ENCODE measurements around the gene NADSYN1. TPM values are rescaled to one million over a fixed set of nuclear protein-coding genes. Genes with fewer than 3 reads are reported as not detected.

The NADSYN1 gene
- total and polyA plus RNA-seq, 10 donors: 68.4 to 137 (median 105) TPM

GRCh38 chr11:71456831-71457230, 3.8 kb downstream of the NADSYN1 start:
- no peak for TF ChIP-seq POLR2AphosphoS5 (IDR thresholded peaks at IDR 0.05)
- TF ChIP-seq, protein P1, sequence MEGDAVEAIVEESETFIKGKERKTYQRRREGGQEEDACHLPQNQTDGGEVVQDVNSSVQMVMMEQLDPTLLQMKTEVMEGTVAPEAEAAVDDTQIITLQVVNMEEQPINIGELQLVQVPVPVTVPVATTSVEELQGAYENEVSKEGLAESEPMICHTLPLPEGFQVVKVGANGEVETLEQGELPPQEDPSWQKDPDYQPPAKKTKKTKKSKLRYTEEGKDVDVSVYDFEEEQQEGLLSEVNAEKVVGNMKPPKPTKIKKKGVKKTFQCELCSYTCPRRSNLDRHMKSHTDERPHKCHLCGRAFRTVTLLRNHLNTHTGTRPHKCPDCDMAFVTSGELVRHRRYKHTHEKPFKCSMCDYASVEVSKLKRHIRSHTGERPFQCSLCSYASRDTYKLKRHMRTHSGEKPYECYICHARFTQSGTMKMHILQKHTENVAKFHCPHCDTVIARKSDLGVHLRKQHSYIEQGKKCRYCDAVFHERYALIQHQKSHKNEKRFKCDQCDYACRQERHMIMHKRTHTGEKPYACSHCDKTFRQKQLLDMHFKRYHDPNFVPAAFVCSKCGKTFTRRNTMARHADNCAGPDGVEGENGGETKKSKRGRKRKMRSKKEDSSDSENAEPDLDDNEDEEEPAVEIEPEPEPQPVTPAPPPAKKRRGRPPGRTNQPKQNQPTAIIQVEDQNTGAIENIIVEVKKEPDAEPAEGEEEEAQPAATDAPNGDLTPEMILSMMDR (IDR thresholded peaks at IDR 0.05 in 8 of 11, conservative IDR thresholded peaks at IDR 0.05 in 3 of 11): no peak
- TF ChIP-seq POLR2A (IDR thresholded peaks at IDR 0.05): no peak
- WGBS, 5 donors: 89 to 96% (median 95%) methylated on average over 10 of the region's 10 CpGs
- Histone ChIP-seq H3K27ac (no peak overlapping the region), H3K36me3 (peaks cover 0 to 73% (median 68%) of the 10 kb centered on the region in 6 donors), H3K9me3 (no peaks in the 10 kb centered on the region), H3K4me1 (peaks cover 11 to 44% (median 23%) of the 10 kb centered on the region in 6 donors), H3K27me3 (replicated peaks in 1 of 7) (no peaks in the 10 kb centered on the region), H3K4me3 (no peak overlapping the region)
- intact Hi-C loops (cut with DNase I; ENCODE audit: low total_unique reads): no loop called here
- DNase-seq: peak; percentile 55

DNA sequence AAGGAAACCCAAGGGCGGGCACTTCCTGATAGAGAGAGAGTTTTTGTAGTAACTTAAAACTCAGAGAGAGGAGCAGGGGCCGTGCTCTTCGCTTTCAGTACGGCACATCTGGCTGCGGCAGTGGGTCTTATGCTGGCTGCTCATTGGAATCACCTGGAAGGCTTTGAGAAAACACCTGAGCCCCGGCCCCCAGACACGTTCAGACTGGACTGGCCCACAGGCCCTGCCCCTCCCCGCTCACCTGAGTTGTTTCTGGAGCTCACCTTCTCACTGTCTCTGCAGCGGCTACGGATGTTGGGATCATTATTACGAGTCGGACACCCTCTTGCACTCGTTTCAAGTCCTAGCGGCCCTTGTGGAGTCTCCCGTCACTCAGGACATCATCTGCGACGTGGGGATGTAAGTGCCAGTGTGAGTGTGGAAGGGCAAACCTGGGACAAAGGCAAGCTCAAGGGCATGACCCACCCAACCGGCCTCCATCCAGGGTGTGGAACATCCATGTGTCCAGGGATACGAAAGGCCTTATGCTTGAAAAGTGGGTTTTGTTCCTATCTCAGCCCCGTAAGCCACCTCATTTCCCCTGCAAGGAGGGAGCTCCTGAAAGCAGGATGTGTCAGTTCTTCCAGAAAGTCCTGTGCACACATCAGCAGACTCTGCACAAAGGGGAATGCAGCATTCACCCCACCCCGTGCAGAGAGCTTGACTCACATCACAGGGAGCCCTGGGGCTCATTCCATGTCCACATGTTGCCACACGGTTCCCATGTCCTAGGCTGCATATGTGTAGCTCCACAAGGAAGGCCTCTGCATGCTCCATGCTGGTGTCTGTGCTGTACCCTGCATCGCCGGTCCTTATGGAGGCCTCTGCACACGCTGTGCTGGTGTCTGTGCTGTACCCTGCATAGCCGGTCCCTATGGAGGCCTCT, 5.4 kb downstream of the NADSYN1 start:
- WGBS, 5 donors: 90 to 97% (median 95%) methylated on average over 24 to 26 of the region's 26 CpGs
- TF ChIP-seq POLR2AphosphoS5 (IDR thresholded peaks at IDR 0.05): no peak
- no peak overlapping the region for H3K27ac ChIP-seq
- no peaks in the 10 kb centered on the region for H3K27me3 ChIP-seq (replicated peaks in 1 of 7)
- no peaks in the 10 kb centered on the region for H3K9me3 ChIP-seq
- intact Hi-C loops (cut with DNase I; ENCODE audit: low total_unique reads): no loop called here
- DNase-seq: peak; percentile 64
- no peak overlapping the region for H3K4me3 ChIP-seq
- H3K4me1 ChIP-seq: peaks cover 7 to 35% (median 17%) of the 10 kb centered on the region in 6 donors
- H3K36me3 ChIP-seq: peaks cover 0 to 89% (median 83%) of the 10 kb centered on the region in 6 donors

GRCh38 chr11:71459076-71459766, 6.2 kb downstream of the NADSYN1 start:
- peaks cover 2 to 26% (median 9%) of the 10 kb centered on the region in 6 donors for H3K4me1 ChIP-seq
- DNase-seq: peak; percentile 42
- H3K36me3 ChIP-seq: peaks cover 0 to 97% (median 91%) of the 10 kb centered on the region in 6 donors
- H3K4me3 ChIP-seq: no peak overlapping the region
- H3K27ac ChIP-seq: no peak overlapping the region
- H3K27me3 ChIP-seq (replicated peaks in 1 of 7): no peaks in the 10 kb centered on the region
- no peaks in the 10 kb centered on the region for H3K9me3 ChIP-seq
- 90 to 97% (median 95%) methylated on average over 17 to 23 of the region's 23 CpGs for WGBS, 5 donors
- intact Hi-C loops (cut with DNase I; ENCODE audit: low total_unique reads): no loop called here
- TF ChIP-seq POLR2AphosphoS5 (IDR thresholded peaks at IDR 0.05) (no peak), POLR2A (IDR thresholded peaks at IDR 0.05) (no peak)
- TF ChIP-seq, protein P1 (IDR thresholded peaks at IDR 0.05 in 8 of 11, conservative IDR thresholded peaks at IDR 0.05 in 3 of 11): no peak

DNA sequence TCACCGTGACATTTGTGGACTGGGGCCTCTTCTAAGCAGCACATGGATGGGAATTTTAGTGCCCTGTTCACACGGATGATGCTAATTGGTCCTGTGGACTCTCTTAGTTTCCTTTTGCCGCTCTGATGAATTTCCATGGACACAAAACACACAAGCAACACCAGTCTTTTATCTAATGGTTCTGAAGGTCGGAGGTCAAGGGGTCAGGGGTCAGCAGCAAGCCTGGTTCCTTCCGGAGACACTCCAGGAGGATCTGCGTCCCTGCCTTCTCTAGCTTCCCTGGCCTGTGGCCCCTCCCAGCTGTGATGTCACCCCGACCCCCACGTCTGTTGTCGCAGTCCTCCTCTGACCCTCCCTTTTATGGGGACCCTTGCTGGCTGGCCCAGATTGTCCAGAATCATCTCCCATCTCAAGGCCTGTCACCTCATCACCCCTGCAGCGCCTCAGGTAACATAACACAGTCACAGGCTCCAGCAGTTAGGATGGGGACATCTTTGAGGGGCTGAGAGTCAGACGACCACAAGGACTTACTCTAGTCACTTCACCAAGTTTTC, 6.8 kb downstream of the NADSYN1 start:
- Histone ChIP-seq H3K4me3 (no peak overlapping the region), H3K36me3 (peaks cover 0 to 100% (median 93%) of the 10 kb centered on the region in 6 donors), H3K9me3 (no peaks in the 10 kb centered on the region), H3K27ac (no peak overlapping the region), H3K4me1 (peaks cover 0 to 20% (median 2%) of the 10 kb centered on the region in 6 donors), H3K27me3 (replicated peaks in 1 of 7) (no peaks in the 10 kb centered on the region)
- intact Hi-C loops (cut with DNase I; ENCODE audit: low total_unique reads): no loop called here
- 68 to 87% (median 82%) methylated on average over 8 to 11 of the region's 11 CpGs for WGBS, 5 donors
- TF ChIP-seq POLR2AphosphoS5 (IDR thresholded peaks at IDR 0.05): no peak
- TF ChIP-seq, protein P1 (IDR thresholded peaks at IDR 0.05 in 8 of 11, conservative IDR thresholded peaks at IDR 0.05 in 3 of 11): no peak
- TF ChIP-seq POLR2A (IDR thresholded peaks at IDR 0.05): no peak
- DNase-seq: peak; percentile 42

Measured in spleen (tissue), 11 donors.